NCI-H1092 treated with DMSO at 0.1 percent for 48 hours (cell line): ENCODE measurements around the gene SIDT1.

ENCODE experiments used
- DNase-seq: peaks from one replicate; lab custom pipeline; 2025; lab: John Stamatoyannopoulos, UW

The SIDT1 gene

DNA sequence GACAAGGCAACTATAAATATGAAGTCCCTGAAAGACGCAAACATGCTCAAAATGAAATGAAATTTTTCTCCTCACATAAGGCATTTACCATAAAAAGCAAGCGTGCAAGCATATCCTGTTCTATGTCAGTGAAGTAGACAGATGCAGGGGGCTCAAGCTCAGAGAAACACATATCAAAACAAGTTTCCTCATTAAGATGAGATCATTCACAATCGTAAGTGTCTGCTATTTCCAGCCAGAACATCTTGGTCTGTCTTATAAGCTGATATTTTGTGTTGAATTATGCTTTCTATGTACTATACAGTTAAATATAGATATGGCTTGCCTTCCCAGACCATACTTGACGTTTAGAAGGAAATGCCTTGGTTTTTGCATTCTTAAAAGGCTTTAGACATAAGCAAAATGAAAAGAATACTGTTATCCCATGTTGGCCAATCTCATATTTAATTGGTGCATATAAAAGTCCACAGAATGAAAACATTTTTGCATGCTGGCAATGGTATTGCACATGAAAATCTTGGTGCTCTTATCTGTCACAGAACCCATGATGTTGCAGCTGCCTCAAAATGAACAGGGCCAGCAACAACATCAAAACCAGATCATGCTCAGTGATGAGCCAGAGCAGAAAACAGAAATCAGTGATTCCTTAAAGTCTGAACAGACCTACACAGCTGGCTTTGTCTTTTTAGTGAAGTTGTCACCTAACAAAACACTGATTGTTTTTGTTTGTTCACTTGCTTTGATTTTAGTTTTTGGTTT lies 65.4 kb downstream of the SIDT1 start:
- DNase-seq, result no peak

DNA sequence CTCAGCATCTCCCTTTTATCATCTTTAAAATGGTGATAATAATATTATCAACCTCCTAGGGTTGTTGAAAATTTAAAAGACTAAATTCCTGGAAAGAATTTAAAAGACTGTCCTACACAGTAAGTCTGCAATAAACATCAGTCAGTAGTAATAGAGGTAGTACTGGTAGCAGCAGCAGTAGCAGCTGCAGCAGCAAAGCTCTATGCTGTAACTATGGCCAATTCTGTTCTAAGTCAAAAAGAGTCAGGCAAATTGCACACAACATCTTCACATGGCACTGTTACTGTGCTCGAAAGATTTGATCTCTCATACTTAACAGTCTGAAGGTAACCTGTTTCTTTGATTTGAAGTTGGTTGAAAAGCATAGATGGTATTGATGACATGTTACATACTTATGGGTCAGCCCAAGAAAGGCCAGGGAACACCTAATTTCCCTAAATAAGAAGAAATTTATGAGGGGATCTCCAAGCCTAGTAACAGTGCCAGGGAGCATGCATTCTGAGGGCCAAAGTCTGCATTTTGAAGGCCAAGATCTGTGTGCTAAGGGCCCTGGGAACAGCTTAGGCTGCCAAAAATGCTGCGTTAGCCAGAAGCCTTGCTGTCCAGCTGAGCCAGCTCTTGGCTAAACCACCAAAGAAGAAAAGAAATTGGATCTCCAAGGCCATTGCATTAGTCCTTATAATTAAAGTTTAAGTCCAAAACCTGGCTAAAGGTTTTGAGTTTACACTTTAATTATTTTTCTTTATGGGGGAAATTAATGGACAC lies 68.2 kb downstream of the SIDT1 start:
- DNase-seq, result no peak

DNA sequence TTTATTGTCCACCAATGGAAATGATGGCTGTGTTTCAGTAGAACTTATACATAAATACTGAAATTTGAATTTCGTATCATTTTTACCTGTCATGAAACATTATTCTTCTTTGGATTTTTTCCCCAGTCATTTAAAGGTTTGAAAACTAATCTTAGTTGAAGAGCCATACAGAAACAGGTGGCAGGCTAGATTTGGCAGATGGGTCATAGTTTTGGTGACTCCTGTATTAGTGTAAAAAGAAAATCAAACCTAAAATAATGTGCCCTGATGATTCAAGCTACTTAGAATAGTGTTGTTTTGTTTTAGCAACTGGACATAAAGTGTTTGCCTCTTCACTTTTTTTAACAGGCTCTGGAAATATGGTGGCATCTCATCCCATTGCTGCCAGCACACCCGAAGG lies 68.9 kb downstream of the SIDT1 start:
- DNase-seq, result no peak

DNA sequence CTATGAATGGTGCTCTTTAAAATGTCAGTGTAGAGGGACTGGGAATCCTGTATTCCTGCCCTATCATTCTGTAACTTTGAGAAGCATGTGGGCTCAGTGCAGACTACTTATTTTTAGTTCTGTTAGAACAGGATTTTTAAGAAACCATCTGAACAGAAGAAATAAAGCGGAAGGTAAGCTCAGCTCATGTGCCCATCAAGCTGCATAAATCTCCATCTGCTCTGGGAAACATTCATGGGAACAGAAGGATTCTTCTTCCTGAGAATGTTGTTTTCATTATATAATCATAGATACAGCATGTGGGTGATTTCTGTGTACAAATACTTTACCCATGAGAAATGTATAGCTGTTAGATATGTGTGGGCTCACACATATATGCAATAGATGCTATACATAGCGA lies 69.9 kb downstream of the SIDT1 start:
- no peak for DNase-seq

DNA sequence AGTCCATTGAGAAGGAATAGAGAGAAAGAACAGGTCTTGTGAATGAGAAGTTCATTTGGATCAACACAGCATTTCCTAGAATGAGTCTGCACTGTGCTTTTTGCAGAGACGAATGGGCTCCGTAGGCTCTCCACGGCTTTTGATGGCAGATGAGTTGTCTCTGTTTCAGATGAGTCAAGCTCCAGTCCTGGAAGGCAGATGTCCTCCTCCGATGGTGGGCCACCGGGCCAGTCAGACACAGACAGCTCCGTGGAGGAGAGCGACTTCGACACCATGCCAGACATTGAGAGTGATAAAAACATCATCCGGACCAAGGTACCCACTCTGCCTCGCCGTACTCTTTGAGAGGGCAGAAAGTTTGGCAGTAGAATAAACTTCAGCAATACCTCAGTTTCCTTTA lies 70.5 kb downstream of the SIDT1 start:
- DNase-seq, result no peak

DNA sequence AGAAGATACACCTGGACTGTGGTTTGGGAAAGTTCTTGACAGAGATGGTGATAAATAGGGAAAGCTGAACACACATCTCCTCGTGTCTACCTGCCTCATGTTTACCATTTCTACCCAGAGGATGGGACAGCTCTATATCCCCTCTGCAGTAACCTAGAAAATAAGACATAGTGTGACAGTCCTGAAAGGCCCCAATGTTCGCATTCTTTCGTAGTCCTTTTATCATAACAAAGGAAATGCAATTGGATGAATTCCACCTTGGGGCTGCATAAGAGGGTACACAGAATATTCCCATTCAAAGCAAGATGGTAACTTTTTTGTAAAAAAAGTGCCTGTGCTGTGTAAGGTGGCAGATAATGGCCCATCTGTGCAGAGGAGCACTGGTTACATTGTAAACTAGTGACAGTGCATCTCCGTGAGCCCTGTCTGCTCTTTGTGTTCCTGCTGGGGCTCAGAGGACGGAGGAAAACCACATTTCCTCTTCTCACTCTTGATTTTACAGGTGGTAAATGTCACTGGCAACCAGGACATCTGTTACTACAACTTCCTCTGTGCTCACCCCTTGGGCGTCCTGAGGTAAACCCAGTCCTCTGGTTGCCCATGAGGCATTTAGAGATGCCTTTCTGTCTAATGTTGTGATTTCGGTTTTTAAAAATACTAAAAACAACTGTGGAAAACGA lies 74.3 kb downstream of the SIDT1 start:
- no peak for DNase-seq

DNA sequence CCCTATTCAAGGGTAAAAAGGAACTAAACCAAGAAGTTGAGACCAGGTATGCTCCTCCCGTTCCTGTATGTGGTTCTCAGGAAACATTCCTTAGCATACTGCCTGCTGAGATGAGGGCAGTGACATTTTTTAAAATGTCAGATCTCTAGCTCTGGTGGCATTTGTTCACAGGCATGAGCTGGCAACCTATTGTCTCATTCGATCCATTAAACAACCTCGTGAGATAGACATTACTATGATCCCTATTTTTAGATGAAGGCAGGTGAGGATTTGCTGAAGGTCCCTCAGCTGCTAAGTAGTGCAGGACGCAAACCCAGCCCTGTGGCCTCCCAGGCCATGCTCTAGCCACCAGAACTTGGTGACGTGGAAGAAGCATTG lies 74.9 kb downstream of the SIDT1 start:
- DNase-seq, result no peak

DNA sequence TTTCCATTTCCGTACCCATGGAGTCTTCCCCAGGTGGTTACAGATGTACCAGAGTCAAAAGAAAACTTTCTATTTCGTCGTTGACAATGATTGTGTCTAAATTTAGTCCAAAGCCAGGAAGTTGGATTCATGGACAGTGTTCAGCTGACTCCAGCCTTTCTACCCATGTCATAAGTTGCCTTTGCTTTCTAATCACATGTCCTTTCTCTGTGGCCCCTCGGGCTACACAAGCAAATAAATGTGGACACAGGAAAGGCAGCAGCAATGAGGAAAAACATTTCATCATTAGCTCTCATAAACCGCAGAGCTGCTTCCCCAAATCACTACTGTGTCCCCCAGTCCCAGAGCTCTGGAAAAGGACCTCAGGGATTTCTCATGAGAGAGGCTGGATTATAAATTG lies 82.0 kb downstream of the SIDT1 start:
- DNase-seq, result no peak

DNA sequence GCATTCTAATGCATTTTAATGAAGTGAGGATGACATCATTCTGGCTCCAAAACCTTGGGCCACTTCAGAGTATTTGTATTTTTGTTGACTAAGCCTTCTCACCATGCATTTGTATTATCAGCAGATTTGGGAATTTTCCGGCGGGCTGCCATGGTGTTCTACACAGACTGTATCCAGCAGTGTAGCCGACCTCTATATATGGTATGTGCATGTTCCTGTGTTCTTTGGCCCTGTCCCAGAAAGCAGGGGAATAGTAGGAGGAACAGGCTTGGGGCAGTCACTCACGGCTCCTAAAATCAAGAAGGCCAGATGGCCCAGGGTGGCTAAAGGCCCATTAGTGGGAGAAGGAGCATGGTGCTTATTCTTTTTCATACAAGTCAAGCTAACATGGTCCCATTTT lies 83.6 kb downstream of the SIDT1 start:
- no peak for DNase-seq

DNA sequence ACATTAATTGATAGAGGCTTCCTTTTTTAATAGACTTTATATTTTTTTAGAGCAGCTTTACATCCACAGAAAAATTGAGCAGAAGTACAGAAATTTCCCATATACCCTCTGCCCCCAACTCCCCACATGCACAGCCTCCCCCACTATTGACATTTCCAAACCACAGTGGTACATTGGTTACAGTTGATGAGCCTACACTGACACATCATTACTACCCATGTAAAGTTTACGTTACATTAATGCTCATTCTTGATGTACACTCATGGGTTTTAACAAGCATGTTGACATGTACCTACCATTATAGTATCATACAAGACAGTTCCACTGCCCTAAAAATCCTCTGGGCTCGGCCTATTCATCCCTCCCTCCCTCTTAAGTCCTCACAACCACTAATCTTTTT lies 85.4 kb downstream of the SIDT1 start:
- DNase-seq, result no peak

DNA sequence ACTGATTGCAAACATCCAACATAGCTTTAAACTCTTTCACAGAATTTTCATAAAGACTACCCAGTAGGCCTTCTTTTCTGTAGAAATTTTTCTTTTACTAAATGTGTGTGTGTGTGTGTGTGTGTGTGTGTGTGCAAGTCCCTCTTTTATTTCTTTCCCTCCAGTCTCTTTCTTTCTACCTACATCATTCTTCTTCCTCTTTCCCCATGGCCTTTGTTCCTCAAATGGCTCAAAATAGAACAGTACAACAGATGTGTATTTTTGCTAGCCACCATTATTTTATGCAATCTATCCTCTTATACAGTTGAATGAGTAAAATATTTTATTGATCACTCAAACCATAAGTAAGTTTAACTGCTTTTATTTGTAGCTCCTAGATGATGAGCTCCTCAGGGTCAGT lies 87.7 kb downstream of the SIDT1 start:
- DNase-seq, result no peak

DNA sequence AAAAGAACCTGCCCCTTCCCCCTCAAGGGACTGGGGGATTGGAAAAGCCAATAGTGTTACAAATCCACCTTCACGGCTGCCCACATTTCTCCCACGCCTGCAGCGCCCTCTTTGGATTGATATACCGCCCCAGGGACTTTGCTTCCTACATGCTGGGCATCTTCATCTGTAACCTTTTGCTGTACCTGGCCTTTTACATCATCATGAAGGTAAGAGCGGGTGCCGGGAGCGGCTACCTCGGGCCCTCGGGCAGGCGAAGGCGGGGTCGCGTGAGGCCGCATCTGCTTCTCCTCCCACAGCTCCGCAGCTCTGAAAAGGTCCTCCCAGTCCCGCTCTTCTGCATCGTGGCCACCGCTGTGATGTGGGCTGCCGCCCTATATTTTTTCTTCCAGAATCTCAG lies 91.0 kb downstream of the SIDT1 start:
- no peak for DNase-seq

DNA sequence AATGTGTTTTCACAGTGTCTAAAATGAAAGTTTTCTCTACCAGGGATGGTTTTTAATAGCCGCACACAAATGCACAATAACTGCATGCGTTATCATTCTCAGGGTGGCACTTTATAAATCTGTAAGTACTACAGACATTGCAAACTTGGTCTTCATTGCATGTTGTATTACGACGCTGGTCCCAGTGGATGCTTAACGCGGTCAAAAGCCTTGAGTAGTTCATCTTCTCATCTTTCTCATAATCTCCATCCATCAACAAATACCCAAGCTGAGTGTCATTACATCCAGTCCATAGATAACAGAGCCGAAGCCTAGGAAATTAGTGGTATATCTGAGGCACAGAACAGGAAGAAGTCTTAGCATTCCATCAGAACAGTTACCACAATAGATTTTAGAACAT lies 91.5 kb downstream of the SIDT1 start:
- DNase-seq, result no peak

DNA sequence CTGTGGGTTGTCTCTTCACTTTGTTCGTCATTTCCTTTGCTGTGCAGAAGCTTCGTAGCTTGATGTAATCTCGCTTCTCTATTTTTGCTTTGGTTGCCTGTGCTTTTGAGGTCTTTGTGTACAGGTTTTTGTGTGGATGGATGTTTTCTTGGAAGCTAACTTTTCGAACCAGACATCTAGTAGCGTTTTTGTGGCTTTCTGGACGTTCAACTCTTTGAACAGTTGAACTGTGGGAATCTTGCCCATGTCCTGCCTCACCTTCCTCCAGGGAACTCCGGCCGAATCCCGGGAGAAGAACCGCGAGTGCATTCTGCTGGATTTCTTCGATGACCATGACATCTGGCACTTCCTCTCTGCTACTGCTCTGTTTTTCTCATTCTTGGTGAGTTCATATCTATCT lies 93.5 kb downstream of the SIDT1 start:
- DNase-seq, result no peak

DNA sequence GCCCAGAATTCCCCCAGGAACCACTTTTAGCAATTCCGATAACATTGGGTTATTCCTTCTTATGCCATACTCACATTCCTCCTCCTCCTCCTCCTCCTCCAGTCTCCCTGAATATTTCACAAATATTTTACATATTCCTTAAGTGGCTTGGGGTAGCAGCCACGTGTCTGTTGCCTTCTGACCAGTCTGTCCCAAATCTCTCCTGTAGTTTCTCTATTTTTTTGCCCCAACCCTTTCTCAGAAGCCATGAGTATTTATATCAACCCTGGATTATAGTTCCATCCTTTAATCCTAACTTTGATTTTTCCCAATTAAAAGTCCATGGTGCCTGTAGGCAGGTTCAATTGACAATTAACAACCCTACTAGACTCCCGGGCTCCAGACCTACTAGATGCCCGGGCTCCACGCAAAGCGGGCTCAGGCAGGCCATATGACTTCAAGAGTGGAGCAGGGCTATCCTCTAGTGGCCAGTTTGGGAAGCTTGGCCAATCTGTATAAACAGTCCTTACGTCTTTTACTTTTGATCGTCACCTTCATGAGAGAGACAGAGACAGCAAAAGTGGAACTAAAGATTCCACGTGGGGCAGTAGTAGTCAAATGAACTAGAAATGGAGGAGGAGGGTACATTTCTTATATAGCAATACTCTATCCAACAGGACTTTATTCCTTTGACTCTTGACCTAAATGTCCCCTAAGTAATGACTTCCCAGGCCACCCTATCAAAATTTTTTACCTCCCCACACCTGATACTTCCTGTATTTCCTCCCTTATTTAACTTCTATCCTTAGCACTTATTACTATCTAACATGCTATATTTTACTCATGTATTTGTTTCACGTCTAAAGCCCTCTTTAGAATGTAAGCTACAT lies 94.4 kb downstream of the SIDT1 start:
- peak; percentile 22 for DNase-seq

DNA sequence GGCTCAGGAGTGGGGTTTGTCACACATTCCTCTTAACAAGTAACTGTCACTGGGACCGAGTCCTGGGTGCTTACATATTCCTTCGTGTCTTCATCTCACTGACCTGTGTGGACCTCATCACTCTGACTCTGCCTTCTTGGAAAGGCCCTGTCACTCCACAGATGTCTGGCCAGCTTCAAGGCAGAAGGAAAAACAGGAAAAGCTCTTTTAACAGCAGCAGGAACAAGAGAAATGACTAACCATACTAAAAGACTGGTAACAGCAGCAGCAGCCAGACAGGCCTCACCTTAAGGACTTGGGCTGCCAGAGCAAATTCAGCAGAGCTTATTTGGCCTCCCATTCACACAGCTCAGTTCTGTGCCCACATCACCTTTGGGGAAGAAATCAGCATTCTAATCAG lies 96.0 kb downstream of the SIDT1 start:
- no peak for DNase-seq

DNA sequence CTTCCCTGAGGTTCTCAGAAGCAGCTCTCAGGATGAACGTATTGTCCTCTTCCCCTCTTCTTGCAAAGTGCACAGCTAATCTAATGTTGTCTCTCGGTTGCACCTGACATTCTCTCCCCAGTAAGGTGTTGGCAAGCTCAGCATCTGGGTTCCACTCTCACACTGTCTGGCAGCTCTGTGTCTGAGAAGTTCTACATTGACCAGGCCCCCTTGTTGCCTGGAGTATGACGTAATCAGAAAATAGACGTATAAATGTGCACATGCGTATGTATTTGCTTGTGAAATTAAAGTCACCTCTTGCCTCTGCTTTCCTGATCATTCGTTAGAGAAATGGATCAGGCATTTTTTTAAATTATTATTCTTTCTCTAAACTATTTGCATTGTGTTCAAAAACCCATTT lies 96.4 kb downstream of the SIDT1 start:
- no peak for DNase-seq

DNA sequence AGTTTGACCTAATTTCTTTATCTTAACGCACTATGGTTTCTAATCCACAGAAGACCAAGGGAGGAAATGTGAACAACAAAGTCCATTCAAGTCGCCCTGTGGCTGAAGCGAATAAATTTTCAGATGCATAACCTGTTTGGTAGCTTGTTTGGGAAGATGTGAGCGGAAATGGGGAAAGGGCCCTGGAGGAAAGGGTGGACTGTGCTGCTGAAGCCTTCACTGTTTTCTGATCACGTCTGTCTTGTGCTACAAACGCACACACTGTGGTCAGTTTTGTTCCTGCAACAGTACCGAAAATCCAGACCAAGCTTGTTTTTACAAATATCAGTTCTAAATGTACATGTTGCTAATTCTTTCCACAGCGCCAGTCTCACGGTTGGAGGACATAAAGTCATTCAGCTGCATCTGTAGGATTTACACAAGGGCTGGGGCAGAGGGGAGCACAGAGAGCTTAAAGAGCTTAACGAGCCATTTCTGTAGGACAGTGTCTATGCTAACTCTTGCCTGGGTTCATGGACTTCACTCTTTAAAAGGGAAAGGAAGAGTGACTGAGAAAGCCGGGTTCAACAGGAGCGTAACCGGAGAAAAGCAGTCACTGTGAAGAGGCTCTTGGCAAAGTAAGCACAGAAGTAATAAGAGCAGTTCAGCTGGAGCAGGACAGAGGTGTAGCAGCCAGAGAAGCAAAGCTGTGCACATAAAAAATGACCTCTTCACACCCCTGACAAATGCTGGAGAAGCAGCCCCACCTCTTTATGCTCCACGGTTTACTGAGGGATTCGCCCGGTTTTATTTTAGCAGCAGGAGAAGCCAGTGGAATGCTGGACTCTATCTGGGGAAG lies 97.4 kb downstream of the SIDT1 start:
- peak; percentile 24 for DNase-seq

DNA sequence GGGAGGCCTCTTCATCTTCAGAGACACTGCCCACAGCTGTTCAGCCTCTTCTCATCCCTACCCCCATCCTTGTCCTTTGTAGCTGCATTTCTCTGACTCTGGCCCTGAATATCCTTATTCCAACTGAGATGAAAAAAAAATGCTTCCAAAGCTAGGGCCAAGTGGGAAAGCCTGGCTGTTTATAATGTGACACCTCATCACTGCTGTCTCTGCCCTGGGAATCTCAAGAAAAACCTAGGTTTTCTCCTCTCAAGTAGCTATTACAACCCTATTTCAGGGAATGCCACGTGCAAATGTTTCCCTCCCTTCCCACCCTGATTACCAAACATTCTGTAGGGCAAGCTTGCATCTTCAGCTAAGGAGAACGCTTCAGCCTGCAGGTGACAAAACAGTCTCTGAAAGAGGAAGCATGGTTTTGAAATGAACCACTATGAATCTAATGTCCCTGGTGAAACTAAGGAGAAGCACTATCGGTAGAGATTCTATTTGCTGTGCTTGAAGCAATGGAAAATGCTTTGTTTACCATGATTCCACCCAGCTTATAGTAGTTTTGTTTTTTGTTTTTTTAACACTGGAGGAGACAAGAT lies 98.7 kb downstream of the SIDT1 start:
- DNase-seq, result no peak

DNA sequence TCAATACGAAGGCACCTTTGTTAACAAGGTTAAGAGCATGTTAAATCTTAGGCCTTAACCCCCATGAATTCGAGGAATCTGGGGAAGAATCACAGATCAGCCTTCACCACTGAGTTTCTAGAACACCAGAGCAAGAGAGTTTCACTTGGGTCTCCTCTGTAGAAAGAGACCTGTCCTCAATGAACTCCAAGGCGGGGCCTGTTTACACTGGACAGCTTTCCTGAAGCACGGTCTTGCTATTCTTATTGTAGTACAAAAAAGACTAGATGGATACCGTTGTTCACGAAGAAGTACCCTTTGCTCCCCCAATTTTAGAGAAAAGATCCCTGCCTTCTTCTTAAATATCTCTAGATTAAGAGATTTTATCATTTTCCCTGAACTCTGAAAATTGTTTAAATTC lies 99.2 kb downstream of the SIDT1 start:
- no peak for DNase-seq
